Lower lobe of right lung (tissue), 2 donors: ENCODE data around the gene SEPTIN3. TPM values are rescaled to one million over a fixed set of nuclear protein-coding genes. Genes with fewer than 3 reads are reported as not detected.

ENCODE experiments used
- ATAC-seq, 2 donors: fragments of 200-7000 bp; cut with Tn5 transposase; one replicate each; pipeline ENCODE4 v1.9.1; 2020 to 2022; ENCODE audit warnings: mild to moderate bottlenecking in 2 of 2, moderate library complexity in 2 of 2
- DNase-seq: peaks from one replicate; pipeline ENCODE4 v3.0.0-alpha.2; 2020
- H3K27ac ChIP-seq: fragments of 200-600 bp; one replicate; pipeline ENCODE4 v1.8.0; 2022
- H3K27me3 ChIP-seq: fragments of 200-600 bp; one replicate; pipeline ENCODE4 v1.8.0; 2022; ENCODE audit warnings: low read depth
- H3K36me3 ChIP-seq: fragments of 200-600 bp; one replicate; pipeline ENCODE4 v1.8.0; 2022; ENCODE audit warnings: mild to moderate bottlenecking
- H3K4me1 ChIP-seq: fragments of 200-600 bp; one replicate; pipeline ENCODE4 v1.8.0; 2022
- H3K4me3 ChIP-seq: fragments of 200-600 bp; one replicate; pipeline ENCODE4 v1.8.0; 2022; ENCODE audit warnings: mild to moderate bottlenecking
- H3K9me3 ChIP-seq: fragments of 200-600 bp; one replicate; pipeline ENCODE4 v1.8.0; 2022
- CTCF ChIP-seq: fragments of 200-600 bp; IDR thresholded peaks from one replicate; pipeline ENCODE4 v1.8.0; 2022; ENCODE audit warnings: antibody characterized with exemption, mild to moderate bottlenecking
- intact Hi-C: fragments of 100-400 bp; cut with DNase I; formaldehyde crosslinking; loops from one replicate; pipeline ENCODE4 v1.11.0; 2022
- total RNA-seq: library from RNA; stranded (reverse); fragmentation: NEBNext Ultra II Directional; extraction: Animal tissue kit (Norgen Biotek cat#: 25700); gene quantifications from one replicate; pipeline ENCODE4 v1.2.1, GENCODE V29; 2021
- donor health status: DM: no; HTN: yes; CAD: no; lungs with severe emphysema.

Gene SEPTIN3
- total RNA-seq, 1 donor from 2014 or later, result 2.5 TPM

DNA sequence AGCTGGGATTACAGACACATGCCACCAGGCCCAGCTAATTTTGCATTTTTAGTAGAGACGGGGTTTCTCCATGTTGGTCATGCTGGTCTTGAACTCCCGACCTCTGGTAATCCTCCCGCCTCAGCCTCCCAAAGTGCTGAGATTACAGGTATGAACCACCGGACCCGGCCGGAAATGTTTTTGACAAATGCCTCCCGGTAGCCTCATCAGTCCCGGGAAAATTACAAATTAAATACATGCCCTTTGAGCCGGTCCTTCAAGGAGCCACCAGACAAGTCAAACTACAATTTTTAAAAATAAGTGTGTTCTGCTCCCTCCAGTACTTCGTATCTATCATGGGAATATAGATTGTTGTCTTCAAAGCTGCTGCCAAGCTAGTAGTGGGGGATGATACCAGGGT lies 46.9 kb downstream of the SEPTIN3 start:
- Histone ChIP-seq H3K4me1 (no peaks in the 10 kb centered on the region), H3K27ac (no peak overlapping the region)
- ATAC-seq, result no peak

DNA sequence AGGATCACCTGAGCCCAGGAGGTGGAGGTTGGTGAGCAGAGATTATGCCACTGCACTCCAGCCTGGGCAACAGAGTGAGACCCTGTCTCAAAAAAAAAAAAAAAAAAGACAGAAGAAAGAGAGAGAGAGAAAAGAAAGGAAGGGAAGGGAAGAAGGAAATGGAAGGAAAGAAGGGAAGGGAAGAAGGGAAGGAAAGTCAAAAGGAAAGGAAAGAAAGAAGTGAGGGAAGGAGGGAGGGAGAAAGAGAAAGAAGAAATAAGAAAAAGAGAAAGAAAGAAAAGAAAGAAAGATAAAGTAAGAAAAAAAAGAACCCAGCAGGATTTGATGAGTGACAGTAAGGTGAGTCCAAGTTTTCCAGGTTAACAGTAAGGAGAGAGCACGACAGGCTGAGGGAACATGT lies 49.0 kb downstream of the SEPTIN3 start:
- no peak overlapping the region for H3K4me3 ChIP-seq
- DNase-seq, result no peak
- intact Hi-C loops, result no loop called here
- no peaks in the 10 kb centered on the region for H3K4me1 ChIP-seq
- ATAC-seq, result no peak
- H3K36me3 ChIP-seq, result no peaks in the 10 kb centered on the region
- TF ChIP-seq CTCF, result no peak
- H3K27me3 ChIP-seq, result no peaks in the 10 kb centered on the region
- no peak overlapping the region for H3K27ac ChIP-seq
- H3K9me3 ChIP-seq, result no peaks in the 10 kb centered on the region

More for the DNA sequence above, 46.9 kb downstream of the SEPTIN3 start:
- no peak for DNase-seq
- intact Hi-C loops, result no loop called here
- no peaks in the 10 kb centered on the region for H3K36me3 ChIP-seq
- H3K9me3 ChIP-seq, result peaks cover 5% of the 10 kb centered on the region
- TF ChIP-seq CTCF, result no peak
- H3K4me3 ChIP-seq, result no peak overlapping the region
- no peaks in the 10 kb centered on the region for H3K27me3 ChIP-seq

Other genes with a start within 250 kb of the SEPTIN3 start
- gene CCDC134, start 168.8 kb upstream of the SEPTIN3 start, total RNA-seq, result 7.9 TPM
- gene SREBF2, start 136.3 kb upstream of the SEPTIN3 start, total RNA-seq, result 132 TPM
- gene SHISA8, start 54.4 kb upstream of the SEPTIN3 start, total RNA-seq, result not detected
- 0.27 TPM for gene TNFRSF13C, start 42.6 kb upstream of the SEPTIN3 start, total RNA-seq
- 2.3 TPM for gene CENPM, start 22.3 kb upstream of the SEPTIN3 start, total RNA-seq
- gene WBP2NL, start 29.3 kb downstream of the SEPTIN3 start, total RNA-seq, result 1.9 TPM
- gene NAGA, start 101.4 kb downstream of the SEPTIN3 start, total RNA-seq, result 40.3 TPM
- 12.8 TPM for gene PHETA2, start 104.8 kb downstream of the SEPTIN3 start, total RNA-seq
- gene SMDT1, start 110.3 kb downstream of the SEPTIN3 start, total RNA-seq, result 119 TPM
- gene NDUFA6, start 121.3 kb downstream of the SEPTIN3 start, total RNA-seq, result 43.5 TPM
- gene CYP2D6, start 161.4 kb downstream of the SEPTIN3 start, total RNA-seq, result 1.4 TPM